ENCODE measurements around the gene FBXO30.

DNA sequence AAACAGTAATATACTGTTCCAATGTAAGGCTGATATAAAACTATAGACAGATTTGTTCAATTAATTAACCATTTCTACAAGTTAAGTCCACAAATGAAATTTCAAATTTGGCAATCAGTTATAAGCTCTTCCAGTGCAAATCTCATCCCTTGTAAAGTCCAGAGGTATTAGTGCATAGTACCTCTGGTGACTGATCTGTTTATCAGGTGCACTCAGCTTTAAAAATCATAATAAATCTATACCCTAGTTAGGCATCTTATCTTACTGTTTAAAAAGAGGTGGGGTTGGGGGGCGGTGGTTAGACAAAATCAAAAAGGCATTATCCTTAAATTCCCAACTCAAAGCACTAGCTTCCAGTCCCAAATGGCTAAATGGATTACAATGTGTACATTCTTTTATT lies 2.9 kb downstream of the FBXO30 start:
- TF ChIP-seq REST (IDR thresholded peaks at IDR 0.05; ENCODE audit: low read depth), result no peak
- no peak for TF ChIP-seq EP300 (IDR thresholded peaks at IDR 0.05; ENCODE audit: borderline replicate concordance)
- TF ChIP-seq TEAD4 (IDR thresholded peaks at IDR 0.05), result no peak
- no peak for TF ChIP-seq EGR1 (IDR thresholded peaks at IDR 0.05)
- TF ChIP-seq RAD21 (IDR thresholded peaks at IDR 0.05; ENCODE audit: low read depth), result no peak
- no peak for TF ChIP-seq TAF1 (IDR thresholded peaks at IDR 0.05; ENCODE audit: low read depth)

Data from Ishikawa (cell line).